Neural cell (in vitro differentiated cells): ENCODE data around the gene XXYLT1. TPM values are rescaled to one million over a fixed set of nuclear protein-coding genes. Genes with fewer than 3 reads are reported as not detected.

Experiments used
- H2AFZ ChIP-seq: fragments of 200-600, 300-800 bp; sonication (generic), shearing (Covaris generic); 2 replicates; pipeline ENCODE4 v1.6.0; 2014; ENCODE audit warnings: low read depth, mild to moderate bottlenecking, antibody characterized with exemption, low read length, moderate library complexity
- H3F3A ChIP-seq: fragments of 200-600 bp; shearing (Covaris generic); 2 replicates; pipeline ENCODE4 v1.6.1; 2016; ENCODE audit warnings: mild to moderate bottlenecking, moderate library complexity, mixed read lengths, antibody characterized with exemption, low read length; ENCODE audit not compliant: insufficient read depth, poor library complexity, severe bottlenecking
- H3K27ac ChIP-seq: fragments of 200-600, 300-800 bp; sonication (generic), shearing (Covaris generic); 2 replicates; pipeline ENCODE4 v1.5.1; 2014; ENCODE audit warnings: mild to moderate bottlenecking, low read length, moderate library complexity
- H3K27me3 ChIP-seq: fragments of 300-800, 200-600 bp; sonication (generic), shearing (Covaris generic); 2 replicates; pipeline ENCODE4 v1.6.0; 2014; ENCODE audit warnings: mild to moderate bottlenecking, low read depth, low read length, moderate library complexity; ENCODE audit not compliant: insufficient read depth
- H3K36me3 ChIP-seq: fragments of 300-800, 200-600 bp; sonication (generic), shearing (Covaris generic); 2 replicates; pipeline ENCODE4 v1.5.1; 2014; ENCODE audit warnings: mild to moderate bottlenecking, antibody characterized with exemption, low read length, moderate library complexity; ENCODE audit not compliant: insufficient read depth
- H3K4me2 ChIP-seq: fragments of 300-800, 200-600 bp; sonication (generic), shearing (Covaris generic); 2 replicates; pipeline ENCODE4 v1.6.0; 2014; ENCODE audit warnings: mild to moderate bottlenecking, low read length
- H3K4me3 ChIP-seq: fragments of 300-800, 200-600 bp; sonication (generic), shearing (Covaris generic); 2 replicates; pipeline ENCODE4 v1.5.1; 2014; ENCODE audit warnings: mild to moderate bottlenecking, low read length, moderate library complexity
- H3K79me2 ChIP-seq: fragments of 200-600 bp; shearing (Covaris generic); replicated peaks from 2 replicates; pipeline ENCODE4 v1.6.0; 2014; ENCODE audit warnings: mild to moderate bottlenecking, low read length, moderate library complexity; ENCODE audit not compliant: insufficient read depth
- H3K9ac ChIP-seq: fragments of 300-800, 200-600 bp; sonication (generic), shearing (Covaris generic); 2 replicates; pipeline ENCODE4 v1.6.1; 2016; ENCODE audit warnings: mild to moderate bottlenecking, low read length, mixed read lengths
- H3K9me2 ChIP-seq: fragments of 200-600 bp; shearing (Covaris generic); 2 replicates; pipeline ENCODE4 v1.6.1; 2016; ENCODE audit warnings: mild to moderate bottlenecking, low read length, mixed read lengths; ENCODE audit not compliant: insufficient read depth
- H3K9me3 ChIP-seq: fragments of 200-600, 300-800 bp; sonication (generic), shearing (Covaris generic); 2 replicates; pipeline ENCODE4 v1.6.1; 2016; ENCODE audit warnings: mild to moderate bottlenecking, mixed run types, low read length, moderate library complexity, mixed read lengths
- H4K20me1 ChIP-seq: fragments of 200-600 bp; shearing (Covaris generic); 2 replicates; pipeline ENCODE4 v1.6.1; 2016; ENCODE audit warnings: mild to moderate bottlenecking, mixed run types; ENCODE audit not compliant: insufficient read depth
- EP300 ChIP-seq: fragments of 450-650 bp; conservative IDR thresholded peaks from 2 replicates; pipeline ENCODE4 v1.6.1; 2014; ENCODE audit warnings: antibody characterized with exemption, mild to moderate bottlenecking, moderate library complexity; ENCODE audit not compliant: poor library complexity, severe bottlenecking
- EZH2 ChIP-seq: fragments of 200-600, 300-800 bp; shearing (Covaris generic), sonication (generic); IDR thresholded peaks from 2 replicates; pipeline ENCODE4 v1.6.1; 2014; ENCODE audit warnings: antibody characterized with exemption, low read length, borderline replicate concordance, mild to moderate bottlenecking; ENCODE audit not compliant: insufficient read depth, poor library complexity, severe bottlenecking
- MXI1 ChIP-seq: fragments of 450-650 bp; conservative IDR thresholded peaks from 2 replicates; pipeline ENCODE4 v1.6.1; 2014; ENCODE audit warnings: antibody characterized with exemption, mild to moderate bottlenecking; ENCODE audit not compliant: poor library complexity, severe bottlenecking
- POLR2AphosphoS5 ChIP-seq: IDR thresholded peaks from 2 replicates; pipeline ENCODE4 v1.6.1; 2012
- RAD21 ChIP-seq: fragments of 450-650 bp; conservative IDR thresholded peaks from 2 replicates; pipeline ENCODE4 v1.6.1; 2014; ENCODE audit warnings: antibody characterized with exemption, mild to moderate bottlenecking, moderate library complexity
- SMC3 ChIP-seq: fragments of 450-650 bp; conservative IDR thresholded peaks from 2 replicates; pipeline ENCODE4 v1.6.1; 2014; ENCODE audit warnings: antibody characterized with exemption, mild to moderate bottlenecking, moderate library complexity; ENCODE audit not compliant: poor library complexity
- TAF1 ChIP-seq: IDR thresholded peaks from 2 replicates; pipeline ENCODE4 v1.6.1; 2012; ENCODE audit warnings: low read depth
- polyA plus RNA-seq: library from polyadenylated mRNA; depleted of rRNA; stranded (reverse); fragments of >200 nt; gene quantifications from 2 replicates; pipeline ENCODE4 v1.2.3, GENCODE V29; 2014
- TF ChIP-seq, protein P1 (sequence below): IDR thresholded peaks from 2 replicates; pipeline ENCODE4 v1.6.1; 2012; ENCODE audit warnings: borderline replicate concordance
- TF ChIP-seq, protein P2 (sequence below): fragments of 450-650 bp; IDR thresholded peaks from 2 replicates; pipeline ENCODE4 v1.5.1; 2014; ENCODE audit warnings: antibody characterized with exemption, mild to moderate bottlenecking, moderate library complexity; ENCODE audit not compliant: poor library complexity, severe bottlenecking

The XXYLT1 gene
- polyA plus RNA-seq, 1 donor from 2014 or later: 25.4 TPM

GRCh38 chr3:195176776-195177175, 94.2 kb downstream of the XXYLT1 start:
- Histone ChIP-seq H2AFZ (no peak overlapping the region), H3K9me2 (no peaks in the 10 kb centered on the region), H3K9me3 (no peaks in the 10 kb centered on the region), H3K27ac (no peak overlapping the region), H3K9ac (no peak overlapping the region), H3F3A (no peaks in the 10 kb centered on the region), H3K4me2 (no peak overlapping the region), H3K27me3 (no peaks in the 10 kb centered on the region), H4K20me1 (no peaks in the 10 kb centered on the region), H3K4me3 (no peak overlapping the region), H3K36me3 (no peaks in the 10 kb centered on the region), H3K79me2 (no peaks in the 10 kb centered on the region)
- TF ChIP-seq, protein P1, sequence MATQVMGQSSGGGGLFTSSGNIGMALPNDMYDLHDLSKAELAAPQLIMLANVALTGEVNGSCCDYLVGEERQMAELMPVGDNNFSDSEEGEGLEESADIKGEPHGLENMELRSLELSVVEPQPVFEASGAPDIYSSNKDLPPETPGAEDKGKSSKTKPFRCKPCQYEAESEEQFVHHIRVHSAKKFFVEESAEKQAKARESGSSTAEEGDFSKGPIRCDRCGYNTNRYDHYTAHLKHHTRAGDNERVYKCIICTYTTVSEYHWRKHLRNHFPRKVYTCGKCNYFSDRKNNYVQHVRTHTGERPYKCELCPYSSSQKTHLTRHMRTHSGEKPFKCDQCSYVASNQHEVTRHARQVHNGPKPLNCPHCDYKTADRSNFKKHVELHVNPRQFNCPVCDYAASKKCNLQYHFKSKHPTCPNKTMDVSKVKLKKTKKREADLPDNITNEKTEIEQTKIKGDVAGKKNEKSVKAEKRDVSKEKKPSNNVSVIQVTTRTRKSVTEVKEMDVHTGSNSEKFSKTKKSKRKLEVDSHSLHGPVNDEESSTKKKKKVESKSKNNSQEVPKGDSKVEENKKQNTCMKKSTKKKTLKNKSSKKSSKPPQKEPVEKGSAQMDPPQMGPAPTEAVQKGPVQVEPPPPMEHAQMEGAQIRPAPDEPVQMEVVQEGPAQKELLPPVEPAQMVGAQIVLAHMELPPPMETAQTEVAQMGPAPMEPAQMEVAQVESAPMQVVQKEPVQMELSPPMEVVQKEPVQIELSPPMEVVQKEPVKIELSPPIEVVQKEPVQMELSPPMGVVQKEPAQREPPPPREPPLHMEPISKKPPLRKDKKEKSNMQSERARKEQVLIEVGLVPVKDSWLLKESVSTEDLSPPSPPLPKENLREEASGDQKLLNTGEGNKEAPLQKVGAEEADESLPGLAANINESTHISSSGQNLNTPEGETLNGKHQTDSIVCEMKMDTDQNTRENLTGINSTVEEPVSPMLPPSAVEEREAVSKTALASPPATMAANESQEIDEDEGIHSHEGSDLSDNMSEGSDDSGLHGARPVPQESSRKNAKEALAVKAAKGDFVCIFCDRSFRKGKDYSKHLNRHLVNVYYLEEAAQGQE: no peak
- TF ChIP-seq, protein P2, sequence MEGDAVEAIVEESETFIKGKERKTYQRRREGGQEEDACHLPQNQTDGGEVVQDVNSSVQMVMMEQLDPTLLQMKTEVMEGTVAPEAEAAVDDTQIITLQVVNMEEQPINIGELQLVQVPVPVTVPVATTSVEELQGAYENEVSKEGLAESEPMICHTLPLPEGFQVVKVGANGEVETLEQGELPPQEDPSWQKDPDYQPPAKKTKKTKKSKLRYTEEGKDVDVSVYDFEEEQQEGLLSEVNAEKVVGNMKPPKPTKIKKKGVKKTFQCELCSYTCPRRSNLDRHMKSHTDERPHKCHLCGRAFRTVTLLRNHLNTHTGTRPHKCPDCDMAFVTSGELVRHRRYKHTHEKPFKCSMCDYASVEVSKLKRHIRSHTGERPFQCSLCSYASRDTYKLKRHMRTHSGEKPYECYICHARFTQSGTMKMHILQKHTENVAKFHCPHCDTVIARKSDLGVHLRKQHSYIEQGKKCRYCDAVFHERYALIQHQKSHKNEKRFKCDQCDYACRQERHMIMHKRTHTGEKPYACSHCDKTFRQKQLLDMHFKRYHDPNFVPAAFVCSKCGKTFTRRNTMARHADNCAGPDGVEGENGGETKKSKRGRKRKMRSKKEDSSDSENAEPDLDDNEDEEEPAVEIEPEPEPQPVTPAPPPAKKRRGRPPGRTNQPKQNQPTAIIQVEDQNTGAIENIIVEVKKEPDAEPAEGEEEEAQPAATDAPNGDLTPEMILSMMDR: no peak
- TF ChIP-seq MXI1 (no peak), TAF1 (no peak), RAD21 (no peak), EZH2 (no peak), EP300 (no peak), POLR2AphosphoS5 (no peak), SMC3 (no peak)

DNA sequence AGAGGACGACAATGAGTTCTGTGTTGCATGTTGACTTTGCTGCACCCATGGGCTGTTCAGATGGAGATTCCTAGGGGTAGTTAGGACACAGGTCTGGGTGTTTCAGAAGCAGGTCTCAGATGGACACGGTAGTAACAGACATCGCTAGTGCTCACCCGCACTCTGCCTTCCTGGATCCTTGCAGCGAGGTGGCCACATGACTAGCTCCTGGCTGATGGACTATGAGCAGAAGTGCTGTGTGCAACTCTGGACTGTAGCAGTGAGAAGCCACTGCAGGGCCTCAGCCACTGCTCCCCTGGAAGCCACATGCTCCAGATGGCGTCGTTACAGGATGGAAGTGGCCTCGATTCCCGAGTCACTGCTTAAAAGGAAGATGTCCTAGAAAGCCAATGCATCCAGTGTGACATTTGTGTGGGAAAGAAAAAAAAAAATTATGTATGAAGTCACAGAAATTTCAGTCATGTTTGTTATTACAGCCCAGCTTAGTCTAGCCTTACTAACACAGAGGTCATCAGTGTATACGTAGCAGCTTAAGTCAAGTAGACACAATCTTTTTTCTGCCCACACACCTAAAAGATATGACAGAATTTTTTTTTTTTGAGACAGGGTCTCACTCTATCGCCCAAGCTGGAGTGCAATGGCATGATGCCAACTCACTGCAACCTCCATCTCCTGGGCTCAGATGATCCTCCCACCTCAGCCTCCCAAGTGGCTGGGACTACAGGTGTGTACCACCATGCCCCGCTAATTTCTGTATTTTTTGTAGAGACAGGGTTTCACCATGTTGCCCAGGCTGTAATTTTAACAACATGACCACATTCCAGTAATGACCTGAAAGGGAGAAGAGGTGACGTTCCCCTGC, 95.3 kb downstream of the XXYLT1 start:
- Histone ChIP-seq H2AFZ (no peak overlapping the region), H3K36me3 (no peaks in the 10 kb centered on the region), H3K27ac (no peak overlapping the region), H3K9me2 (no peaks in the 10 kb centered on the region), H4K20me1 (no peaks in the 10 kb centered on the region), H3K9me3 (no peaks in the 10 kb centered on the region), H3F3A (no peaks in the 10 kb centered on the region), H3K27me3 (no peaks in the 10 kb centered on the region), H3K79me2 (no peaks in the 10 kb centered on the region), H3K9ac (no peak overlapping the region), H3K4me3 (no peak overlapping the region), H3K4me2 (no peak overlapping the region)
- TF ChIP-seq, protein P2: no peak
- no peak for TF ChIP-seq RAD21
- TF ChIP-seq EZH2: no peak
- TF ChIP-seq MXI1: no peak
- no peak for TF ChIP-seq SMC3
- TF ChIP-seq, protein P1: no peak
- TF ChIP-seq EP300: no peak
- no peak for TF ChIP-seq POLR2AphosphoS5
- no peak for TF ChIP-seq TAF1
